HG02588 (cell line): ENCODE results near the gene TAS2R31.

ENCODE experiments used
- ATAC-seq: cut with Tn5 transposase; IDR thresholded peaks from one replicate; pipeline ENCODE4 v1.9.1; 2021; ENCODE audit warnings: mild to moderate bottlenecking, moderate library complexity; ENCODE audit not compliant: unreplicated experiment

The TAS2R31 gene

DNA sequence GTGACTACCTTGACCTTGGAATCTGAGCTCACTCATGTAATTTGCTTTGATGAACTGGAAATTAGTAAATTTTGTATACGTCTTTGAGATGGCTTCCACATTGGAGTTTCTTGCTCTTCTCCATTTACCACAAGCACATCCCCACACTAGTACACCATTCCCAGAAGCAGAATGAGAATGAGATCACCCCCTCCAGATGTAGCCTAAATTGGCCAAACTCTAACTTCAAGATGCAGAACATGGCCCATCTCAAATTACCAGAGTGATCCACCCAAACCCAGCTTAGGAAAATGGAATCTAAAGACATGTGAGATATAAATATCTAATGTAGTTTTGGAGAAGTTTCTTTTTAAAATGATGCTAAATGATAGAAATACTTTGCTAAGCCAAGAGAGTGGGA is 23.6 kb downstream of the TAS2R31 start:
- ATAC-seq = no peak

DNA sequence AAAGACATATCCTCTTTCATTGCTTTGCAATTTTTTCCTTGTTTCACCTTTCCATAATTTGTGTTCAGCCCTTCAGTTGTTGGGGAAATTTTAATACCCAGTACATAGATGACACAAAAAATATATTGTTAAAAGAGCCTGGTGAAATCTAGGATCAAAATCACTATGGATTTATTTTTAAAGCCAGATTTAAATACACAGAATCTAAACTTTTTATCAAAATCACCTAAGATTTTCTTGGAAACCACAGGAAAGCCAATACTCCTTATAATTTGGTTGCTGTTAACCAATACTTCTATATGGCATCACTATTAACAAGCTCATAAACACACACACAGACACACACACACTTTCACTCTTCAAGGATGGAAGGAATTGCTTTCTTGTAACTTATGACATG is 33.0 kb downstream of the TAS2R31 start, which contains the start of gene TAS2R20:
Gene TAS2R20, minus strand, starts transcription at position 101 of the 400 bp plus-strand sequence. CDS start 429 bp downstream, outside the sequence.
- no peak for ATAC-seq

DNA sequence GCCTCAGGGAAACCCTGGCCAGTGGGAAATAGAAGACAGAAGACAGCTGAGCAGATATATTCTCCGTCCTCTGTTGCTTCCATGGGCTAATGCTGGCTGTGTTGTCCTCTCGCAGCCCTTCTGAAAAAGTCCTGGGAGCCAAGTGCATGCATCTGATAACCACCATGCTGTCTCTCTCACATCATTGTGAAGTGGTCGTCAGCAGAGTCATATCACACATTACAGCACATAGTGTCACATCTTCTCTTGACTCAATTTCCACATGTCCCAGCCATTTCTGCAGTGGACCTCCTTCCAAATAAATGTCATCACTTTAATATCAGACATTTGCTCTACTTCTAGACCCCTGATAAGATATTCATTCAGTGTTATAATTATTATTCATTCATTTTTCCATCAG is 36.9 kb downstream of the TAS2R31 start:
- ATAC-seq = no peak

DNA sequence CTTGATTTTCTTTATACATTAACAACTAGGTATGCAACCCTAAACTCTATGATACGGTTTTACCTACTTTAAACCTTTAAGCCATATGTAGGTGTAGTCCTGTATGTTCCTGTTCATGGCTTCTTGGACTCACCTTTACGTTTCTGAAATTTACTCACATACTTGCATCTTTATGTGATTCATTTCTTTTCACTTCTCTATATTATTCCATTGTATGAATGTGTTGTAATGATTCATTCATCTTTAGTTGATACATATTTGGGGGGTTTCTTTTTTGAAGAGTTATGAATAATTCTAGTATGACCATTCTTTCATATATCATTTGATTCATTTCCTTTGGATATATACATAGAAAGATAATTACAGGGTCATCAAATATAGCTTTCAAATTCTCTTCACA is 42.1 kb downstream of the TAS2R31 start:
- no peak for ATAC-seq

DNA sequence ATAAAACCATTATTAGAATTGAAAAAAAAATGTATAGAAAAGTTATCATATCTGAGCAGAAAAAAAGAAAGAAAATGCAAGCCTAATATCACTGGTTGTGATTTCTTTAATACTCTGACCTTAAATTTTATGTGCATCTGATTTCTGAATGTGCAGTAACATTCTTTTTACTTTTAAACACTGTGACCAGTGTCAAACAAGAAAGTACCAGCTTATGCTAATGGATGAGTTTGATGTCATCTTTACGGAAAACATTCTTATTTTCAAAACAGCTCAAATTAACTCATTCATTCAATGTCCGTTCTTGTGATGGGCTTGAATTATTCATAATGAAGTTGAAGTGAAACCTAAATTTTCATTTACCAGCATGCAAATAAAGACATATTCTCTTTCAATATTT is 44.4 kb downstream of the TAS2R31 start, which contains the start of gene TAS2R50:
Gene TAS2R50, minus strand, starts transcription at position 101 of the 400 bp plus-strand sequence. Its CDS starts 52 bp downstream, at position 49.
- no peak for ATAC-seq

DNA sequence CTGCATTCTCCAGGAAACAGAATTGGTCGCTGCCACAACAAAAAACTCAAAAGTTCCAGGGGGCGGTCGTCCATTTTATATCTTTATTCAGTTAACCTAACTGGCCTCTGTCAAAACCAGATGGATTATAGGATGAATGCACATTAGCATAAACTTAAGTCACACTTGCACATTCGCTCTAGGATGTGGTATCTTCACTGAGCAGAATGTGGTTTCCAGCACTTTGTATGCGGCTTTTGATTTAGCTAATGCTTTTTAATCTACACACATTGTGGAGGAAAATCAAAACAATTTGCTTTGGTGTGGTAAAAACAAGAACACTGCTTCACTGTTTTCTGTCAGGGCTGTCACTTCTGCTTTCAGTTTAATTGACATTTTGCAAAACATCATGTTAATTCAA is 49.0 kb downstream of the TAS2R31 start:
- no peak for ATAC-seq
